GM19463 (cell line): ENCODE data around the gene FRMD6.
A peak's percentile ranks its signal among the peaks of the same experiment; 100 is the strongest.
"Not testable (repeated sequence)": the region's sequence is repeated elsewhere in the genome, so short reads cannot be mapped to it uniquely, and the experiment has no call there.

ENCODE experiments used
- ATAC-seq: cut with Tn5 transposase; IDR thresholded peaks from one replicate; pipeline ENCODE4 v1.9.1; 2021; ENCODE audit warnings: mild to moderate bottlenecking, moderate library complexity; ENCODE audit not compliant: unreplicated experiment

FRMD6 gene

GRCh38 chr14:51627313-51627712 is 24.4 kb upstream of the FRMD6 start:
- no peak for ATAC-seq

- ATAC-seq: no peak
These were observed 23.5 kb upstream of the FRMD6 start for GRCh38 chr14:51628238-51628637.

GRCh38 chr14:51630987-51631386 is 20.7 kb upstream of the FRMD6 start:
- no peak for ATAC-seq

GRCh38 chr14:51633298-51633697 is 18.4 kb upstream of the FRMD6 start:
- ATAC-seq: not testable (repeated sequence)

- no peak for ATAC-seq
These were observed 15.6 kb upstream of the FRMD6 start for GRCh38 chr14:51636109-51636508.

- no peak for ATAC-seq
These were observed 13.4 kb upstream of the FRMD6 start for GRCh38 chr14:51638071-51638944.

GRCh38 chr14:51639668-51640316 is 11.9 kb upstream of the FRMD6 start:
- ATAC-seq: no peak

GRCh38 chr14:51643140-51643539 is 8.6 kb upstream of the FRMD6 start:
- ATAC-seq: no peak

- ATAC-seq: no peak
These were observed 7.3 kb upstream of the FRMD6 start for GRCh38 chr14:51644217-51644933.

GRCh38 chr14:51648296-51648695 is 3.4 kb upstream of the FRMD6 start:
- no peak for ATAC-seq

- no peak for ATAC-seq
These were observed 858 bp upstream of the FRMD6 start for GRCh38 chr14:51650716-51651387.

- peak; percentile 28 for ATAC-seq
These were observed 713 bp downstream of the FRMD6 start for GRCh38 chr14:51652168-51653078.

GRCh38 chr14:51653079-51653774 is 1.5 kb downstream of the FRMD6 start:
- no peak for ATAC-seq

GRCh38 chr14:51653775-51654532 is 2.2 kb downstream of the FRMD6 start:
- ATAC-seq: no peak

- ATAC-seq: no peak
These were observed 2.8 kb downstream of the FRMD6 start for GRCh38 chr14:51654533-51654845.

- ATAC-seq: no peak
These were observed 6.1 kb downstream of the FRMD6 start for GRCh38 chr14:51657762-51658161.

GRCh38 chr14:51658441-51659173 is 6.9 kb downstream of the FRMD6 start:
- no peak for ATAC-seq

GRCh38 chr14:51660741-51661140 is 9.0 kb downstream of the FRMD6 start:
- ATAC-seq: no peak
